Measurements from ENCODE around the gene TOMM7.

Gene TOMM7

DNA sequence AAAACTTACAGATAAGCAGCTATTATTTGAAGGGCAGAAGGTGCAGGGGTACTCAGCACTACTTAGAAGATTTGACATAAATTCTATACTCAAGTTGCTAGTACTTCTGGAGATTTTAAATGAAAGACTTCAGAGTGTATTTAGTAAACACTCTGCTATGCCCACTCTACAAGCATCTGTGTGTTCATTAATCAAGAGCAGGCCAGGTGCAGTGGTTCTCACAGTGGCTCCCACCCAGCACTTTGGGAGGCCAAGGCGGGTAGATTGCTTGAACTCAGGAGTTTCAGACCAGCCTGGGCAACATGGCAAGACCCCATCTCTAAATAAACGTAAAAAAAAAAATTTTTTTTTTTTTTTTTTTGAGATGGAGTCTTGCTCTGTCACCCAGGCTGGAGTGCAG lies 38.9 kb upstream of the TOMM7 start:
- Histone ChIP-seq H3K27ac (ENCODE audit: insufficient read depth, low read depth, low read length, poor library complexity, severe bottlenecking) (no peak overlapping the region), H3K4me1 (ENCODE audit: control insufficient read depth, insufficient read depth, low read length) (no peaks in the 10 kb centered on the region), H3K36me3 (ENCODE audit: control insufficient read depth, insufficient read depth, low read length) (no peaks in the 10 kb centered on the region), H3K27me3 (ENCODE audit: control insufficient read depth, insufficient read depth, low read length, poor library complexity, severe bottlenecking) (no peaks in the 10 kb centered on the region), H3K4me3 (ENCODE audit: insufficient read depth, low read depth, low read length) (no peak overlapping the region), H3K9me3 (ENCODE audit: control insufficient read depth, low read length) (no peaks in the 10 kb centered on the region)
- WGBS, 2 experiments = 96 to 98% methylated on average over 2 of the region's 2 CpGs

- no peak overlapping the region for H3K27ac ChIP-seq (ENCODE audit: insufficient read depth, low read depth, low read length, poor library complexity, severe bottlenecking)
- no peaks in the 10 kb centered on the region for H3K27me3 ChIP-seq (ENCODE audit: control insufficient read depth, insufficient read depth, low read length, poor library complexity, severe bottlenecking)
- H3K36me3 ChIP-seq (ENCODE audit: control insufficient read depth, insufficient read depth, low read length) = no peaks in the 10 kb centered on the region
- WGBS, 2 experiments = 89 to 92% methylated on average over 4 of the region's 4 CpGs
- H3K9me3 ChIP-seq (ENCODE audit: control insufficient read depth, low read length) = no peaks in the 10 kb centered on the region
- no peak overlapping the region for H3K4me3 ChIP-seq (ENCODE audit: insufficient read depth, low read depth, low read length)
- H3K4me1 ChIP-seq (ENCODE audit: control insufficient read depth, insufficient read depth, low read length) = no peaks in the 10 kb centered on the region
Observed at GRCh38 chr7:22860784-22861482, 38.3 kb upstream of the TOMM7 start.

DNA sequence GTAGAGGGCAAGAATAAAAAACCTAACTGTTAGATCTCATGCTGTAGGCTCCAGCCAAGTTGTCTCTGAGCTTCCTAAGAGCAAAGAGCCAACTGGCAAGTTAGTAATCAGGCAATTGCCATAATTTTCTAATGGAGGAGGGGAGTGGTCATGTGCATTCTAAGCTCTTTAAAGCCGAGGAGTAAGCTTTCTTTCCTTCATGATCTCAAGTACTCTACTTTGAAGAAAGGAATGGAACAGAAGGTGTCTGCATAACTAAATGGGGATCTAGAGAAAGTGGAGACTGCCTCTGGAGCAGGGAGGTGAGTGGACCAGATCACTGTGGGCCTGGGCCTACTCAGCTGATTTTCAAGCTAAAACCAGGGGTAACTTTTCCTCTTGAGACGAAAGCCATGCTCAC lies 37.7 kb upstream of the TOMM7 start:
- WGBS, 2 experiments = 86 to 89% methylated on average over 2 of the region's 2 CpGs
- Histone ChIP-seq H3K27ac (ENCODE audit: insufficient read depth, low read depth, low read length, poor library complexity, severe bottlenecking) (no peak overlapping the region), H3K36me3 (ENCODE audit: control insufficient read depth, insufficient read depth, low read length) (no peaks in the 10 kb centered on the region), H3K27me3 (ENCODE audit: control insufficient read depth, insufficient read depth, low read length, poor library complexity, severe bottlenecking) (peaks cover under 1% of the 10 kb centered on the region), H3K9me3 (ENCODE audit: control insufficient read depth, low read length) (no peaks in the 10 kb centered on the region), H3K4me3 (ENCODE audit: insufficient read depth, low read depth, low read length) (no peak overlapping the region), H3K4me1 (ENCODE audit: control insufficient read depth, insufficient read depth, low read length) (no peaks in the 10 kb centered on the region)

DNA sequence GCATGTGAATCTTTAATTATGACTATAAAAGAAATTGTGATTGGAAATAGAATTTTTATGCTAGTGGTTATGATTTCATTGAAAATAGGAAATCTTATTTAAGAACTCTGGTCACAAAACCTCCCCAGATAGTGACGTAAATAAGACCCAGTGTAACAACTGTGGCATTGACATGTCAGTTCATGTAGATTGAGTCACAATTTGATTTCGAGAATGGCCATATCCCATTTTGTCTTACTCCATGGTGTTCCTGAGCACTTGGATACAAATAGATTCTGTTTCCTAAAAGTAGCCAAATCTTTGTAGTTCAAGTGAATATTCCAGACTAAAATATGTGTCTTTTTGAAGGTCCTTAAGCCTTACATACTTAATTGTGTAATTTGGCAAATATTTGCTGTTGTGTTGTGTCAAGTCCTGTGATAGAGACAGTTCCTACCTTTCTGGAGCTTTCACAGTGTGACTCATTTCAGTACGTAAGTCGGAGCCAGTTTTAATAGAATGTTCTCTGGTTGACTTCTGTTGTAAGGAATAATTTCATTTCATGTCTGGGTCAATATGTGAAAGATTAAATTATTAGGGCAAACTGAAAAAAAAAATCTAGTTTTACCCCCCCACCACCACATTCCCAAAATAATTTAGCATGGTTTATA lies 37.1 kb upstream of the TOMM7 start:
- WGBS, 2 experiments = 97% methylated on average over 4 of the region's 4 CpGs
- H3K4me1 ChIP-seq (ENCODE audit: control insufficient read depth, insufficient read depth, low read length) = no peaks in the 10 kb centered on the region
- no peaks in the 10 kb centered on the region for H3K9me3 ChIP-seq (ENCODE audit: control insufficient read depth, low read length)
- H3K27ac ChIP-seq (ENCODE audit: insufficient read depth, low read depth, low read length, poor library complexity, severe bottlenecking) = no peak overlapping the region
- peaks cover 6% of the 10 kb centered on the region for H3K27me3 ChIP-seq (ENCODE audit: control insufficient read depth, insufficient read depth, low read length, poor library complexity, severe bottlenecking)
- no peaks in the 10 kb centered on the region for H3K36me3 ChIP-seq (ENCODE audit: control insufficient read depth, insufficient read depth, low read length)
- no peak overlapping the region for H3K4me3 ChIP-seq (ENCODE audit: insufficient read depth, low read depth, low read length)

DNA sequence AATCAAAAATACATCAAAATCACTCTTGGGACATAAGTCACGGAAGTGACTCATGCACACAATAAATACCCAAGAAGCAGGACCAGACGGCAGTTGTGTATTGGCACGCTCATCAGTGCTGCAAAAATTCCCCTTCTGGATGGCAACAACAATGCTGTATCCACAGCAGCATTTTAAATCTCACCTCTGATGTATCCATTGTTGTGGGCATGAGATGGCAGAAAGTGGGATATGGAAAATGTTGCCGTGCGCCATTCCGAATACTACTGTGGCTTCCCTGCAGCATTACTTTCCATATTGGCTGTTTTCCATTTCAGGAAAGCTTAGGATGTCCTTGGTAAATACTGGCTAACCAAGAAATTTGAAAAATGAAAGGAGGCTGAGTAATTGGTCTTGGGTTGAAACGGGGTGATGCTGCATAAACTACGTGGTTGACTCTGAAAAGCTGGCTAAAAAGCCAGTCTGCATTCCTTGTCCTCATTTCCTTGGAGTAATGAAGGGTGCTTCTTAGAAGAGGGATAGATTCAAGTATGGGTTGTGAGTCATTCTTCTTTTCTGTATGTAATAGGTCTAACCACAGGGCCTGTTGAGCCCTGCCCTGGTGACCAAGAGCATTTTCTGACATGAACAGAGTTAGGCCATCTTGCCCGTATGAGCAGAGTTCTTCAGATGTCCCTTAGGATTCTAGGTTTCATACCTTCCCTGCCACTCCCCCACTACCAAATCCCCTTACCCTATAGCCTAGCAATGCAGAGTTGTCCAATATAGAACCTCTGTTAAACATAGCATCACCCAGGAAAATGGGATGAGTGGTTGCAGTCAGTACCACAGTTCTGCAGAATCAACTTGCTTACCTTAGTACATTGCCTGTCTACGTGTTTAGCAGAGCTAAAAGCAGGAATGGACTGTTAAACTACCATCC lies 36.3 kb upstream of the TOMM7 start:
- 96% methylated on average over 10 of the region's 10 CpGs for WGBS, 2 experiments
- Histone ChIP-seq H3K27ac (ENCODE audit: insufficient read depth, low read depth, low read length, poor library complexity, severe bottlenecking) (no peak overlapping the region), H3K36me3 (ENCODE audit: control insufficient read depth, insufficient read depth, low read length) (no peaks in the 10 kb centered on the region), H3K4me3 (ENCODE audit: insufficient read depth, low read depth, low read length) (no peak overlapping the region), H3K27me3 (ENCODE audit: control insufficient read depth, insufficient read depth, low read length, poor library complexity, severe bottlenecking) (peaks cover 12% of the 10 kb centered on the region), H3K4me1 (ENCODE audit: control insufficient read depth, insufficient read depth, low read length) (no peaks in the 10 kb centered on the region), H3K9me3 (ENCODE audit: control insufficient read depth, low read length) (no peaks in the 10 kb centered on the region)

- peaks cover 12% of the 10 kb centered on the region for H3K27me3 ChIP-seq (ENCODE audit: control insufficient read depth, insufficient read depth, low read length, poor library complexity, severe bottlenecking)
- no peak overlapping the region for H3K27ac ChIP-seq (ENCODE audit: insufficient read depth, low read depth, low read length, poor library complexity, severe bottlenecking)
Observed at GRCh38 chr7:22858274-22858639, 35.6 kb upstream of the TOMM7 start.

GRCh38 chr7:22856416-22856815 lies 33.8 kb upstream of the TOMM7 start:
- Histone ChIP-seq H3K27me3 (ENCODE audit: control insufficient read depth, insufficient read depth, low read length, poor library complexity, severe bottlenecking) (peaks cover 12% of the 10 kb centered on the region), H3K4me3 (ENCODE audit: insufficient read depth, low read depth, low read length) (no peak overlapping the region), H3K27ac (ENCODE audit: insufficient read depth, low read depth, low read length, poor library complexity, severe bottlenecking) (no peak overlapping the region), H3K36me3 (ENCODE audit: control insufficient read depth, insufficient read depth, low read length) (no peaks in the 10 kb centered on the region), H3K9me3 (ENCODE audit: control insufficient read depth, low read length) (no peaks in the 10 kb centered on the region), H3K4me1 (ENCODE audit: control insufficient read depth, insufficient read depth, low read length) (no peaks in the 10 kb centered on the region)
- 69 to 95% methylated on average over 1 to 2 of the region's 2 CpGs for WGBS, 2 experiments

More at GRCh38 chr7:22858274-22858639, 35.6 kb upstream of the TOMM7 start:
- Histone ChIP-seq H3K4me1 (ENCODE audit: control insufficient read depth, insufficient read depth, low read length) (no peaks in the 10 kb centered on the region), H3K36me3 (ENCODE audit: control insufficient read depth, insufficient read depth, low read length) (no peaks in the 10 kb centered on the region), H3K9me3 (ENCODE audit: control insufficient read depth, low read length) (no peaks in the 10 kb centered on the region), H3K4me3 (ENCODE audit: insufficient read depth, low read depth, low read length) (no peak overlapping the region)
- 71% methylated on average over 1 of the region's 1 CpG for WGBS, 2 experiments

DNA sequence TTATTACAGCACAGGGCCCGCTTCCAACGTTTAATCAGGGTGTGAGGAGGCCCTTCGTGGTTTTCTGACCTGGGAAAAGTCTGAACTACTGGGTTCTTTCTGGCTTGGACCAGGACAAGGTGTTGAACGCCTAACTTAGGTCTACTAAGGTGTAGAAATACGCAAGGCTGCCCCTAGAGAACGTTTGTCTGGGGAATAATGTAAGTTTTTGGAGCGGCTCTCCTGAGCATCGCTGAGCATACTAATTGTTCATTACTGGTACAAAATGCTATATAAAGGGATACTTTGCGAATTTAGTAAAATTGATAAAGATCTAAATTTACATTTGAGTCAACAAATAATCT lies 32.4 kb upstream of the TOMM7 start:
- Histone ChIP-seq H3K4me1 (ENCODE audit: control insufficient read depth, insufficient read depth, low read length) (no peaks in the 10 kb centered on the region), H3K4me3 (ENCODE audit: insufficient read depth, low read depth, low read length) (peak overlapping the region; percentile 65), H3K9me3 (ENCODE audit: control insufficient read depth, low read length) (no peaks in the 10 kb centered on the region), H3K27me3 (ENCODE audit: control insufficient read depth, insufficient read depth, low read length, poor library complexity, severe bottlenecking) (peaks cover 12% of the 10 kb centered on the region), H3K27ac (ENCODE audit: insufficient read depth, low read depth, low read length, poor library complexity, severe bottlenecking) (no peak overlapping the region), H3K36me3 (ENCODE audit: control insufficient read depth, insufficient read depth, low read length) (no peaks in the 10 kb centered on the region)
- WGBS, 2 experiments = 19 to 27% methylated on average over 9 of the region's 9 CpGs

DNA sequence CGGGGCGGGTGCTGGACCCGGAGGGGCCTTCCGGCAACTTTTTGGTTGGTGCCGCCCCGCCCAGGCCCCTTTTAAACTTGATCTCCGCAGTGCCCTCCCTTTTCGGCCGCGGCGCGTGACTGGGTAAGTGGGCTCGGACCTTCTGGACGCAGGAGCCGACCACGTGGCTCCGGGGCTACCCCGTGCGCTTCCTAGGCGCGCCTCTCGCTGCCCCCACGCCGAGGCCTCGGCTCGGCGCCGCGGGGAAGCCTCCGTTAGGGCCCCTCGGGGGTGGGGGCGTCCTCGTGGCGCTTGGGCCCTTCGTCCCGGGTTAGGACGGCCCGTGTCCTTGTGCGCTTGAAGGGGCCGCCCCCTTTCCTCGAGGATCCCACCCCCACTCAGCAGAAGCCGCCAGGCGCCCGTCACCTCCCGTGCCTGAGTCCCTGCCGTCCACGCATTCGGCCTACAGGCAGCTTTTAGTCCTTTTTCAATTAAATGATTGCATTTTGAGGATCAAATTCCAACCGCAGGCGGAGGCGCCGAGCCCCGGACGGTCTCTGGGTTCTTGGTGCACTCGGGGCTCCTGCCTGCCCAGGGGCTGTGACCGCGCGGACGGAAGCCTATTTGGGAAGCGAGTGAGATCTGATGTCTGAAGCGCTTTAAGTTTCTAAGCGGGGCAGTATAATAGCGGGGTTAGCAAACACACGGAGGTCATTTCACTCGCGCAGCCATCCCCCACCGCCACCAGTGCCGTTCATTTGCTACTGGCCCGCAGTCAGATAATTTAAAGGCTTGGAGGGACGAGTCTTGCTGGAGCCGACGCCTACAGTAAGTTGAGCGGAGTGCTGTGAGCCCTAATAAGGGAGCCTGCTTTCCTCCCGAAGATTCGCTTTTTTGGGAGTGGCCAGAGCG lies 31.8 kb upstream of the TOMM7 start:
- whole genome bisulfite sequencing, 2 experiments = 1% methylated on average over 76 of the region's 76 CpGs
- peak overlapping the region; percentile 6 for H3K27ac ChIP-seq (ENCODE audit: insufficient read depth, low read depth, low read length, poor library complexity, severe bottlenecking)

More for the DNA sequence above, 31.8 kb upstream of the TOMM7 start:
- Histone ChIP-seq H3K4me3 (ENCODE audit: insufficient read depth, low read depth, low read length) (peak overlapping the region; percentile 65), H3K36me3 (ENCODE audit: control insufficient read depth, insufficient read depth, low read length) (no peaks in the 10 kb centered on the region), H3K9me3 (ENCODE audit: control insufficient read depth, low read length) (no peaks in the 10 kb centered on the region), H3K4me1 (ENCODE audit: control insufficient read depth, insufficient read depth, low read length) (no peaks in the 10 kb centered on the region), H3K27me3 (ENCODE audit: control insufficient read depth, insufficient read depth, low read length, poor library complexity, severe bottlenecking) (peaks cover 12% of the 10 kb centered on the region)
